HG02943 (cell line): ENCODE results near the gene JARID2.

Experiments used
- ATAC-seq: cut with Tn5 transposase; IDR thresholded peaks from one replicate; pipeline ENCODE4 v1.9.1; 2021; ENCODE audit warnings: mild to moderate bottlenecking, low read depth, moderate library complexity; ENCODE audit not compliant: unreplicated experiment

Gene JARID2

DNA sequence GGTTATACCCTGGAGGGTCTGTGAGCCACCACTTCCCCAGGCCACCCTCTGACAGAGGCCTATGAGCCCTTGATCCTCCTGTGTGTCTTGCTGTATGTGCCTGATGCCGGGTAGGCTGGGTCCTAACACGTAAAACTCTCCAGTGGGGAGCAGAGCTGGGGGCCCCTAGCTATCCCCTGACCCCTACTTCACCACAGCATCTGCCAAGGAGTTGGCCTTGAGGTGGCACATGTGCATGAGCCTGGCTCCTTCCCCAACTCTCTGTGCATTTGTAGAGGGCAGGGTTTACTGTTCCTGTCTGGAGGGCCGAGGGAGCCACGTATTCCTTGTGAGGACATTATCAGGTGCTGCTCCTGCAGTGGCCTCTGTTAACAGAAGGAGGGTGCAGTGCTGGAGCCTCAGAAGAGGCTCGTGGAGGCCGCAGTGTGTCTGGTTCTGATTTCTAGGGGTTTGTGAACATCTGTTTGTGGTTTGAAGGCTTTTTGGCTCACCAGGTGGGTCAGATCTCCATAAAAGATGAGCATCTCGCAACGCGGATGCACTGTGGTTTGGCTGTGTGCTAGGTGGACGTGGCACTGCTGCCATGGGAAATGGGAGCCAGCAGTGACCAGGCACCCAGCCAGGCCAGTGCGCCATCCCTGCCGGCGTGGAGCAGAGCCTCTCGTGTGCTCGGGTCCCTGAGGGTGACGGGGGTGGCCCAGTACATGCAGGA, 264.8 kb downstream of the JARID2 start:
- ATAC-seq = no peak

GRCh38 chr6:15511248-15512125, 265.6 kb downstream of the JARID2 start:
- no peak for ATAC-seq

- ATAC-seq = no peak
Observed at GRCh38 chr6:15512126-15512525, 266.3 kb downstream of the JARID2 start.

GRCh38 chr6:15512721-15513120, 266.9 kb downstream of the JARID2 start:
- no peak for ATAC-seq

DNA sequence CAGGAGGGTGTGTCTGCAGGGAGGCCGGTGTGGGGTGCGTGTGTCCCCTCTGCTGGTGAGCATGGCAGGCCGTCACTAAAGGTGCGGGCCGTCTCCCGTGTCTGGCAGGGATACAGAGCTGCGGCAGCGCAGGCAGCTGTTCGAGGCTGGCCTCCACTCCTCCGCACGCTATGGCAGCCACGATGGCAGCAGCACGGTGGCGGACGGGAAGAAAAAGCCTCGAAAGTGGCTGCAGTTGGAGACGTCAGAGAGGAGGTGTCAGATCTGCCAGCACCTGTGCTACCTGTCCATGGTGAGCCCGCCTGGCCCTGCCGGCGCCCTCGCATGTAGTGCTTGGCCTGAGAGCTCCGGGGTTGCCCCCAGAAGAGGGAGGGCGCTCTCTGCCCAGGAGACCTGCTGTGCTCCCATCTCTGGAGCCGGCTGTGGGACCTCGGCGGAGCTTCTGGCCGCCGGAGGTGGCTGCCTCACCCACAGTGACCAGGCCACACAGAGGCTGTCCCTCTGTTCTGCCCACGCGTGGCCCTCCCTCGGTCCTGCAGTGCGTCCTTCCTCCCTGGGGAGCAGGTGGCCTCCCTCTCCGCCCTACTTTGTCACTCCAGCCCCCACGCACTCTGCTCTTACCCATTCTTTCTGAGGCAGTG, 267.4 kb downstream of the JARID2 start:
- no peak for ATAC-seq

DNA sequence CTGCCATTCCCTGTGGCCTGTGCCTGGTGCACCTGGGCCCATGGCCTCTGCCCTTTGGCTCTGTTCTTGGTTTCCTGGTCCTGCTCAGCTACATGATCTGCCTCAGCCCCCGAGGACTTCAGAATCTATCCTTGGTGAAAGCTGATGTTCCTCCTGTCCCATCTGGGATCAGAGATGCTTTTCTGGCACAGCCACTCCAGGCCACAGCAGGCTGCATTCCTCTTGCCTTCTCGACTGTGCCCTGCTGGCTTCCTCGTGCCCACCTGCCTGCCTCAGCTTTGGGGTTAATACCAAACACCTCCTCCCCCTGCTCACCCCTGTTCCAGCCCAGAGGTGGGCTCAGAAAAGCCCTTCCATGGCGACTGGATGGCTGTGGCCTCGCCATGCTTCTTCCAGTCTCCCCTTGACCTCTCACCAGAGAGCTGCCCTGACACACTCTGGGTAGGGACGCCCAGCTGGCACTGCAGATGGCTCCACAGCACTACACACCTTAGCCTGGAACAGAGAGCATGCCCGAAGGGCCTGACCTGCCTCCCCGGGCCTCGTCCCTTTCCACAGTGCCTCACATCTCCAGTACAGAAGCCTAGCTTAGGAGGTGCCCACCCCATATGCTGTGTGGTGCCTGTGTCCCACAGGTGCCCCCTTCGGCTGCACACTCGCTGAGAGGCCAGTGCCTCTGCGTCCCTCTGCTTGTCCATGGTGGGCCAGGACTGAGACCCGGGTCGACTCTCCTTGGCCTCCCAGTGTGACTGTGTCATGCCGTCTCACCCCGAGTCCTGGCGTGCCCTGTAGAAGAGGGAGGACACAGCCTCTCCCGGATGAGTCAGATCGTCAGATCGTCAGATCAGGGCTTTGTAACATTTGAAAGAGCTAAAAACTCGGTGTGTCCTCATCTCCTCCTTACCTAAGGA, 268.2 kb downstream of the JARID2 start:
- no peak for ATAC-seq

DNA sequence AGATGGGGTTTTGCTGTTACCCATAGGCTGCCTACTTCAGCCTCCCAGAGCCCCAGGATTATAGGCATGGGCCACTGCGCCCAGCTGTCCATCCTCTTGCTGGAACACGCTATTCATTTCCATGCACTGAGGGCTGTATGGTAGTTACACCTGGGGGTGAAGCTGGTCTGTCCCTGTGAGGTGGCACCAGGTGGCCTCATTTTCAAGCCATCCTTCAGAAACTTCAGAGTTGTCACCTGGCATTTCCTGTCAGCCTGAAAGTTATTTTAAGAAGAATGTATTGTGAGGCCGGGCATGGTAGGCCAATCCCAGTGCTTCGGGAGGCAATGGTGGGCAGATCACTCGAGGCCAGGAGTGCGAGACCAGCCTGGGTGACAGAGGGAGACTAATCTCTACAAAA, 269.4 kb downstream of the JARID2 start:
- no peak for ATAC-seq

DNA sequence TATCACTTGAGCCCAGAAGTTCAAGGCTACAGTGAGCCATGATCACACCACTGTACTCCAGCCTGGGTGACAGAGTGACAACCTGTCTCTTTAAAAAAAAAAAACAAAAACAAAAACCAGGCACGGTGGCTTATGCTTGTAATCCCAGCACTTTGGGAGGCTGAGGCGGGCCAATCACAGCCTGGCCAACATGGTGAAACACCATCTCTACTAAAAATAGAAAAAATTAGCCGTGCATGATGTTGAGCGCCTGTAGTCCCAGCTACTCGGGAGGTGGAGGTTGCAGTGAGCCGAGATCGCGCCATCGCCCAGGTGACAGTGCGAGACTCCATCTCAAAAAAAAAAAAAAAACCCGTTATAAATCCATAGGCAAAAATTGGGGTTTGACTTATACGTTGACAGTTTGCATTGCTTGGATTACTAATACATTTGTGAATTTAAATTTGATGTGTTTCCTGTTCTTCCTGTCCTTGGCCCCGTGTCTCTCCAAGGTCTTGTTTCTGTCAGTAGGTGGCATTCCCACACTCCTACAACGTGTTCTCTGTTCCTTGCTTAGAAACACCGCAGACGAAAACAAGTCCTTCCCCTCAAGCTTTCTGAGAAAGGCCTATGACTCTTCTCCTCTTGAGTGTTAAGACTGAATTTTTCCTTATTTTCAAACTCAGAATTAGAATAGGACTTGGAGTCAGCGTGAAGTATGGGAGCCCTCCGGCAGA, 269.9 kb downstream of the JARID2 start:
- no peak for ATAC-seq

- ATAC-seq = no peak
Observed at GRCh38 chr6:15516378-15516777, 270.5 kb downstream of the JARID2 start.

DNA sequence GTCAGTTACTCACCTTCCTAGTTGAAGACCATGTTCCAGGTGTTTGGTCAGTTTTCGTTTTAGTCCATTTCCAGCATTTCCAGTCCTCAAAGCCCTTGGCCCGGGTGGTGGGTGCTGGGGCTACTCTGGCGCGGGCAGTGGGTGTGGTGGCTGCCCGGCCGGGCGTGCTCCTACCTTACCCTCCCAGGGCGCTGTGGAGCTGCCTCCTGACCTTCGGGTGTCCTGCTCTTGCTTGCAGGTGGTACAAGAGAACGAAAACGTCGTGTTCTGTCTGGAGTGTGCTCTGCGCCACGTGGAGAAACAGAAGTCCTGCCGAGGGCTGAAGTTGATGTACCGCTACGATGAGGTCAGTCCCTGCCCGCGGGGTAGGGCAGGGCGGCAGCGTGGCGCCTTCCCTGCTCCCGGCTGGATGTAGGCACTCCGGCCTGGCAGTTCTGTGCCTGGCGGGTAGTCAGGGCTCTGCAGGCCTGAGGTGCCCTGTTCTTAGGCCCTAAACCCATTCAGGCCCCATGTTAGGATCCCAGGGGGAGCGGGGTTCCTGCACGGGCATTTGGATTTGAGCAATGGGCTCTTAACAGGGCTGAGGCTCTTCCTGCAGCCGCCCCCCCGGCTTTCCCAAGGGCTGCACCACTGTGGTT, 271.2 kb downstream of the JARID2 start:
- ATAC-seq = no peak

GRCh38 chr6:15517600-15517999, 271.7 kb downstream of the JARID2 start:
- ATAC-seq = no peak

GRCh38 chr6:15518057-15518456, 272.2 kb downstream of the JARID2 start:
- ATAC-seq = no peak

- ATAC-seq = no peak
Observed at GRCh38 chr6:15518878-15519277, 273.0 kb downstream of the JARID2 start.

- ATAC-seq = no peak
Observed at GRCh38 chr6:15519681-15520080, 273.8 kb downstream of the JARID2 start.

- ATAC-seq = no peak
Observed at GRCh38 chr6:15520626-15521203, 274.8 kb downstream of the JARID2 start.

GRCh38 chr6:15521582-15521981, 275.7 kb downstream of the JARID2 start:
- ATAC-seq = no peak

- no peak for ATAC-seq
Observed at GRCh38 chr6:15522026-15522425, 276.2 kb downstream of the JARID2 start.

- ATAC-seq = no peak
Observed at GRCh38 chr6:15522427-15522826, 276.6 kb downstream of the JARID2 start.
